HCT116 (cell line): ENCODE data around the gene DDRGK1. TPM values are rescaled to one million over a fixed set of nuclear protein-coding genes. Genes with fewer than 3 reads are reported as not detected.

Experiments used
- ATAC-seq: fragments of 200-7000 bp; cut with Tn5 transposase; 2 replicates; pipeline ENCODE4 v1.9.1; 2020; ENCODE audit warnings: mild to moderate bottlenecking, moderate library complexity
- BruUV-seq: library from RNA; stranded (reverse); fragments of 400-500 nt; replicated peaks from 2 replicates; lab custom pipeline; 2021; lab: Mats Ljungman, UMichigan
- CTCF ChIA-PET: fragments of 300-600 bp; sonication (Branson Sonifier 250); formaldehyde crosslinking; loops from one replicate; lab custom pipeline; 2021; ENCODE audit warnings: antibody characterized with exemption; lab: Charles Lee
- POLR2A ChIA-PET: fragments of 300-600, 350-600 bp; sonication (Branson Sonifier 250); formaldehyde crosslinking; loops from one replicate; lab custom pipeline; 2021; ENCODE audit warnings: antibody characterized with exemption; lab: Charles Lee
- RAD21 ChIA-PET, 2 experiments: fragments of 300-600 bp; sonication (Branson Sonifier 250); formaldehyde crosslinking; loops; one replicate each; lab custom pipeline; 2023; ENCODE audit warnings: low total read pairs in 2 of 2; ENCODE audit not compliant: uncharacterized antibody in 2 of 2, unreplicated experiment in 2 of 2, low non-redundant PET in 1 of 2; lab: Charles Lee
- DNase-seq: peaks from one replicate; pipeline ENCODE4 v3.0.0-alpha.2; 2010; ENCODE audit warnings: low read depth, low spot score
- H2AFZ ChIP-seq: fragments of 200-600 bp; shearing (Covaris generic), sonication (generic); 2 replicates; pipeline ENCODE4 v1.6.1; 2017; ENCODE audit warnings: low read depth, mixed run types, mixed read lengths, antibody characterized with exemption, low read length; ENCODE audit not compliant: poor library complexity, severe bottlenecking
- H3K27ac ChIP-seq: 2 replicates; pipeline ENCODE4 v1.5.1; 2012; ENCODE audit warnings: low read depth, low read length
- H3K27me3 ChIP-seq: fragments of 200-600 bp; sonication (generic); 2 replicates; pipeline ENCODE4 v1.6.1; 2016; ENCODE audit warnings: mixed run types, low read length, mixed read lengths; ENCODE audit not compliant: insufficient read depth
- H3K36me3 ChIP-seq, 2 experiments: fragments of 200-500 bp in 1 of 2; fragments of 200-600 bp in 1 of 2; sonication (Bioruptor generic) in 1 of 2; sonication (generic) in 1 of 2; 2 replicates each; pipeline versions ENCODE4 v1.5.1 to v1.6.1; 2014 to 2016; ENCODE audit warnings: low read length in 2 of 2, inconsistent platforms in 1 of 2, mixed read lengths in 1 of 2, mixed run types in 1 of 2; ENCODE audit not compliant: insufficient read depth in 2 of 2, control insufficient read depth in 1 of 2
- H3K4me1 ChIP-seq, 2 experiments: fragments of 200-600 bp in 1 of 2; sonication (generic) in 1 of 2; 2 replicates each; pipeline versions ENCODE4 v1.5.1 to v1.6.1; 2012 to 2017; ENCODE audit warnings: low read length in 2 of 2, inconsistent platforms in 1 of 2, mild to moderate bottlenecking in 1 of 2, mixed read lengths in 1 of 2, mixed run types in 1 of 2, moderate library complexity in 1 of 2; ENCODE audit not compliant: insufficient read depth in 2 of 2, control insufficient read depth in 1 of 2
- H3K4me2 ChIP-seq: fragments of 200-600 bp; sonication (generic); 2 replicates; pipeline ENCODE4 v1.6.1; 2017; ENCODE audit warnings: mixed run types, low read length, mixed read lengths
- H3K4me3 ChIP-seq, 2 experiments: fragments of 200-600 bp in 1 of 2; sonication (generic) in 1 of 2; replicated peaks in 1 of 2; 2 replicates each; pipeline ENCODE4 v1.5.1; 2011 to 2016; ENCODE audit warnings: low read length in 2 of 2, control low read depth in 1 of 2, low read depth in 1 of 2, mild to moderate bottlenecking in 1 of 2, mixed read lengths in 1 of 2, mixed run types in 1 of 2
- H3K79me2 ChIP-seq: fragments of 200-600 bp; sonication (generic); 2 replicates; pipeline ENCODE4 v1.6.1; 2017; ENCODE audit warnings: mild to moderate bottlenecking, mixed run types, low read length, moderate library complexity, mixed read lengths; ENCODE audit not compliant: insufficient read depth
- H3K9ac ChIP-seq: fragments of 200-600 bp; sonication (generic); 2 replicates; pipeline ENCODE4 v1.6.1; 2016; ENCODE audit warnings: low read length, mixed read lengths
- H3K9me2 ChIP-seq: fragments of 200-600 bp; sonication (generic), shearing (Covaris generic); 2 replicates; pipeline ENCODE4 v1.6.1; 2017; ENCODE audit warnings: mixed run types, mild to moderate bottlenecking, moderate library complexity; ENCODE audit not compliant: insufficient read depth
- H3K9me3 ChIP-seq, 2 experiments: fragments of 200-500 bp in 1 of 2; fragments of 200-600 bp in 1 of 2; sonication (Bioruptor generic) in 1 of 2; sonication (generic) in 1 of 2; 2 replicates each; pipeline ENCODE4 v1.6.1; 2014 to 2017; ENCODE audit warnings: low read length in 2 of 2, mixed read lengths in 2 of 2, inconsistent platforms in 1 of 2, low read depth in 1 of 2, mild to moderate bottlenecking in 1 of 2, mixed run types in 1 of 2, moderate library complexity in 1 of 2; ENCODE audit not compliant: control insufficient read depth in 1 of 2, insufficient read depth in 1 of 2
- H4K20me1 ChIP-seq: fragments of 200-600 bp; sonication (generic), shearing (Covaris generic); 2 replicates; pipeline ENCODE4 v1.6.1; 2017; ENCODE audit warnings: mixed run types, mild to moderate bottlenecking, moderate library complexity; ENCODE audit not compliant: insufficient read depth
- EGR1 ChIP-seq: IDR thresholded peaks from 2 replicates; pipeline ENCODE4 v1.6.1; 2012; ENCODE audit warnings: low read depth
- EZH2 ChIP-seq: fragments of 200-600 bp; sonication (generic); IDR thresholded peaks from 2 replicates; pipeline ENCODE4 v1.6.1; 2017; ENCODE audit warnings: antibody characterized with exemption, mixed run types
- FOSL1 ChIP-seq: IDR thresholded peaks from 2 replicates; pipeline ENCODE4 v1.6.1; 2012; ENCODE audit warnings: low read depth
- MAX ChIP-seq: IDR thresholded peaks from 2 replicates; pipeline ENCODE4 v1.6.1; 2012
- POLR2A ChIP-seq: IDR thresholded peaks from 2 replicates; pipeline ENCODE4 v1.7.0; 2011; ENCODE audit warnings: borderline replicate concordance; ENCODE audit not compliant: insufficient read depth, insufficient read length; ENCODE audit errors: extremely low read depth
- POLR2AphosphoS5 ChIP-seq: IDR thresholded peaks from 2 replicates; pipeline ENCODE4 v1.6.1; 2011; ENCODE audit warnings: mild to moderate bottlenecking, low read depth, low read length, moderate library complexity
- SP1 ChIP-seq: IDR thresholded peaks from 2 replicates; pipeline ENCODE4 v1.6.1; 2012; ENCODE audit warnings: low read depth
- ZBTB33 ChIP-seq: IDR thresholded peaks from 2 replicates; pipeline ENCODE4 v1.6.1; 2011; ENCODE audit warnings: mild to moderate bottlenecking, low read length, moderate library complexity; ENCODE audit not compliant: insufficient replicate concordance; ENCODE audit errors: extremely low read depth
- ZFX ChIP-seq: fragments of 450-650 bp; IDR thresholded peaks from 2 replicates; pipeline ENCODE4 v1.6.1; 2017
- ZNF274 ChIP-seq: fragments of 200-500 bp; sonication (Bioruptor generic); IDR thresholded peaks from 2 replicates; pipeline ENCODE4 v1.6.1; 2014; ENCODE audit warnings: mild to moderate bottlenecking, low read depth, low read length, inconsistent platforms
- intact Hi-C: fragments of 100-400 bp; cut with micrococcal nuclease; formaldehyde crosslinking; loops from 2 replicates; pipeline ENCODE4 v1.10.0; 2022
- total RNA-seq: library from RNA; stranded (reverse); gene quantifications from one replicate; pipeline ENCODE4 v1.2.1, GENCODE V29; 2021; ENCODE audit not compliant: unreplicated experiment

The DDRGK1 gene
- total RNA-seq, 1 experiment from 2014 or later = 45.8 TPM

GRCh38 chr20:3175270-3175669 lies 29.2 kb downstream of the DDRGK1 start:
- Histone ChIP-seq H3K4me1 (peaks cover 7 to 24% of the 10 kb centered on the region in 2 experiments; a peak in 3 of 4 replicates), H3K27ac (no peak overlapping the region), H3K9ac (no peak overlapping the region), H3K9me2 (no peaks in the 10 kb centered on the region), H3K27me3 (no peaks in the 10 kb centered on the region), H3K4me3 (no peak overlapping the region), H3K36me3 (no peaks in the 10 kb centered on the region), H3K79me2 (no peaks in the 10 kb centered on the region), H2AFZ (no peak overlapping the region), H3K4me2 (peak overlapping the region; percentile 100), H4K20me1 (no peaks in the 10 kb centered on the region), H3K9me3 (no peaks in the 10 kb centered on the region)
- CTCF ChIA-PET = no interaction called here
- ATAC-seq = no peak
- RAD21 ChIA-PET = no interaction called here
- intact Hi-C loops = no loop called here
- DNase-seq = no peak
- BruUV-seq = no TSS peak
- POLR2A ChIA-PET = no interaction called here
- TF ChIP-seq MAX (no peak), POLR2A (no peak), EZH2 (no peak), SP1 (no peak), POLR2AphosphoS5 (no peak), EGR1 (no peak), ZNF274 (no peak), ZBTB33 (no peak), ZFX (no peak), FOSL1 (no peak)
